PFSK-1 (cell line): ENCODE measurements around the gene PACRGL.

Source experiments
- FOXP2 ChIP-seq: optimal IDR thresholded peaks from 2 replicates; pipeline ENCODE3; 2011; ENCODE audit warnings: borderline replicate concordance, control low read depth, inconsistent platforms; ENCODE audit not compliant: insufficient read depth; ENCODE audit errors: extremely low read length, extremely low read depth
- POLR2AphosphoS5 ChIP-seq: IDR thresholded peaks from 2 replicates; pipeline ENCODE4 v1.6.1; 2012; ENCODE audit warnings: low read depth, mild to moderate bottlenecking, control low read depth, low read length, moderate library complexity
- SIN3A ChIP-seq: IDR thresholded peaks from 2 replicates; pipeline ENCODE4 v1.6.1; 2012; ENCODE audit warnings: mild to moderate bottlenecking, low read length, moderate library complexity, borderline replicate concordance; ENCODE audit not compliant: insufficient read depth
- TAF1 ChIP-seq: IDR thresholded peaks from 2 replicates; pipeline ENCODE4 v1.6.1; 2012; ENCODE audit warnings: low read length, control low read depth, borderline replicate concordance; ENCODE audit not compliant: insufficient read depth
- TF ChIP-seq, protein P1 (sequence below), 2 experiments: IDR thresholded peaks; 2 replicates each; pipeline versions ENCODE4 v1.6.1 to v1.8.0; 2011 to 2012; ENCODE audit warnings: low read depth in 2 of 2, low read length in 2 of 2, control low read depth in 1 of 2, inconsistent platforms in 1 of 2, mild to moderate bottlenecking in 1 of 2, moderate library complexity in 1 of 2; ENCODE audit not compliant: insufficient read depth in 1 of 2

PACRGL gene

DNA sequence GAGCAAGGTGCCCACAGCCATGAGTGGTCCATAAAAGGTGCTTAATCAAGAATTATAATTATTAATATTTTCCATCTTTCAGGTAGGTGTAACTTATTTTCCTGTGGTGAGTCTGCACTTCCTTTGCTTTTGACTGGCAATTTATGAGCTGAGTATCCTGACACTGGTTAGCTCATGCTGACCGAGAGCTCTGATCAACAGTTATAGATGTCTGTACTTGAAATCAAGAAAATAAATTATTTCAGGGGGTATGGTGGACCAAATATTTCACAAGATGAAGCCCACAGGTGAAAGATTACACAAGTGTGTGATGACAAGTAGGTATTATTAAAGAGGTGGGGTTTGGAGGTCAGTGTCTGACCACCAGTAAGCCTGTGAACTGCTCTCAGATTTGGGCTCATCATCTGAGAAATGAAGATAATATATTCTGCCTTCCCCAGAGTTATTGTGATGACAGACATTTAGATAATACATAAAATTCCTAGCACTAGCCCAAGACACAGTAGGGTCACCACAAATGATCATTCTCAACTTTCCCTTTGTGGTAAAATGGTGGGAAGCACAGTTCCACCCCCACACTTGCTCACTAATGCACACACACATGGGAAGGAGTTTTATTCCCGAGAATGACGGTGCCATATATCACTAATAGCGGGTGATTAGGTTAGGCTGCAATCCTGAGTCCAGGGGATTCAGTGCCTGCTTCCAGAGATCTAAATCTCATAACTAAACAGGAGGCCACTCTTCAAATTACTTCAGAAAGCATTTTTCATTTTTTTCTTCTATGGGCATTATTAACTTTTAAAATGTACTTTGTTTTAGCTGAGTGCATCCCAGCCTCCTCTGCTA is 34.0 kb upstream of the PACRGL start:
- TF ChIP-seq POLR2AphosphoS5 (no peak), TAF1 (no peak), FOXP2 (no peak), SIN3A (no peak)
- TF ChIP-seq, protein P1, sequence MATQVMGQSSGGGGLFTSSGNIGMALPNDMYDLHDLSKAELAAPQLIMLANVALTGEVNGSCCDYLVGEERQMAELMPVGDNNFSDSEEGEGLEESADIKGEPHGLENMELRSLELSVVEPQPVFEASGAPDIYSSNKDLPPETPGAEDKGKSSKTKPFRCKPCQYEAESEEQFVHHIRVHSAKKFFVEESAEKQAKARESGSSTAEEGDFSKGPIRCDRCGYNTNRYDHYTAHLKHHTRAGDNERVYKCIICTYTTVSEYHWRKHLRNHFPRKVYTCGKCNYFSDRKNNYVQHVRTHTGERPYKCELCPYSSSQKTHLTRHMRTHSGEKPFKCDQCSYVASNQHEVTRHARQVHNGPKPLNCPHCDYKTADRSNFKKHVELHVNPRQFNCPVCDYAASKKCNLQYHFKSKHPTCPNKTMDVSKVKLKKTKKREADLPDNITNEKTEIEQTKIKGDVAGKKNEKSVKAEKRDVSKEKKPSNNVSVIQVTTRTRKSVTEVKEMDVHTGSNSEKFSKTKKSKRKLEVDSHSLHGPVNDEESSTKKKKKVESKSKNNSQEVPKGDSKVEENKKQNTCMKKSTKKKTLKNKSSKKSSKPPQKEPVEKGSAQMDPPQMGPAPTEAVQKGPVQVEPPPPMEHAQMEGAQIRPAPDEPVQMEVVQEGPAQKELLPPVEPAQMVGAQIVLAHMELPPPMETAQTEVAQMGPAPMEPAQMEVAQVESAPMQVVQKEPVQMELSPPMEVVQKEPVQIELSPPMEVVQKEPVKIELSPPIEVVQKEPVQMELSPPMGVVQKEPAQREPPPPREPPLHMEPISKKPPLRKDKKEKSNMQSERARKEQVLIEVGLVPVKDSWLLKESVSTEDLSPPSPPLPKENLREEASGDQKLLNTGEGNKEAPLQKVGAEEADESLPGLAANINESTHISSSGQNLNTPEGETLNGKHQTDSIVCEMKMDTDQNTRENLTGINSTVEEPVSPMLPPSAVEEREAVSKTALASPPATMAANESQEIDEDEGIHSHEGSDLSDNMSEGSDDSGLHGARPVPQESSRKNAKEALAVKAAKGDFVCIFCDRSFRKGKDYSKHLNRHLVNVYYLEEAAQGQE (IDR thresholded peaks at IDR 0.05; ENCODE audit: insufficient read depth in 1 of 2, low read depth in 2 of 2, low read length in 2 of 2) = no peak

DNA sequence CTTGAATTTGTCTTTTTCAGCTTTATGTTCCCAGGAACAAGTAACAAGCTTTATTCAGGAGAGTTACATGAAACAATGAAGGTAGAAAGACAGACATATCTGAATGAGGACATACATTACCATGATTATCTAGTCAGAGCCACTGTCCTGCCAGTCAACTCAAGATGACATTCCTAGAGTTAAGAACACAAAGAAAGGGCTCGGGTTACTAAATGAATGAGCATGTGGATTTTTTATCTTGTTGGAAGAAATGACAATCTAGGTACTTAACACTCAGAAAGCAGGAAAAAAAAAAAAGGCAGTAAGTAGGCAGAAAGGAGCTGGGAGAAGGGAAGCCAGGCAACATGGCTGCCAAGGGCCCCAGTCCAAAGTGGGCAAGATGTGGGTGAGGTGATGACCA is 28.0 kb upstream of the PACRGL start:
- TF ChIP-seq, protein P1 (IDR thresholded peaks at IDR 0.05; ENCODE audit: insufficient read depth in 1 of 2, low read depth in 2 of 2, low read length in 2 of 2) = no peak
- no peak for TF ChIP-seq FOXP2
- TF ChIP-seq TAF1 = no peak
- TF ChIP-seq SIN3A = no peak
- TF ChIP-seq POLR2AphosphoS5 = no peak

- no peak for TF ChIP-seq TAF1
- no peak for TF ChIP-seq POLR2AphosphoS5
- no peak for TF ChIP-seq FOXP2
- no peak for TF ChIP-seq SIN3A
- TF ChIP-seq, protein P1 (IDR thresholded peaks at IDR 0.05; ENCODE audit: insufficient read depth in 1 of 2, low read depth in 2 of 2, low read length in 2 of 2) = no peak
Measured at GRCh38 chr4:20675786-20676185, 24.5 kb upstream of the PACRGL start.

- TF ChIP-seq POLR2AphosphoS5 = no peak
- TF ChIP-seq SIN3A = no peak
- TF ChIP-seq TAF1 = no peak
- TF ChIP-seq, protein P1 (IDR thresholded peaks at IDR 0.05; ENCODE audit: insufficient read depth in 1 of 2, low read depth in 2 of 2, low read length in 2 of 2) = no peak
- no peak for TF ChIP-seq FOXP2
Measured at GRCh38 chr4:20676501-20677197, 23.6 kb upstream of the PACRGL start.
